Smooth muscle cell of the coronary artery (primary cell): Measurements from ENCODE around the gene PRKD1. TPM values are rescaled to one million over a fixed set of nuclear protein-coding genes. Genes with fewer than 3 reads are reported as not detected.

Source experiments
- total RNA-seq: library from RNA; depleted of rRNA; stranded (reverse); fragments of >200 nt; gene quantifications from 2 replicates; pipeline ENCODE4 v1.2.3, GENCODE V29; 2014; ENCODE audit warnings: low replicate concordance

PRKD1 gene
- total RNA-seq = 7.7 and 13.7 TPM in 2 replicates

GRCh38 chr14:29927376-29928116, at the start of gene PRKD1:
PRKD1 (minus strand) TSS chr14:29927847.

